ENCODE data around the gene PYROXD2. TPM values are rescaled to one million over a fixed set of nuclear protein-coding genes. Genes with fewer than 3 reads are reported as not detected.

Gene PYROXD2
- total RNA-seq, 2 experiments from 2014 or later: 8.5 to 9.8 TPM

- CTCF ChIA-PET: no interaction called here
- Histone ChIP-seq H3K36me3 (ENCODE audit: insufficient read depth, low read length) (no peaks in the 10 kb centered on the region), H3K27ac (ENCODE audit: low read depth in 1 of 2, low read length in 2 of 2) (no peak overlapping the region), H3K27me3 (ENCODE audit: control insufficient read depth in 1 of 2, insufficient read depth in 2 of 2, low read length in 2 of 2) (no peaks in the 10 kb centered on the region), H3K4me1 (ENCODE audit: insufficient read depth, low read length) (peaks cover 17% of the 10 kb centered on the region), H3K4me3 (ENCODE audit: low read length) (no peak overlapping the region), H3K9me3 (ENCODE audit: control insufficient read depth in 1 of 2, insufficient read depth in 1 of 2, low read length in 2 of 2) (no peaks in the 10 kb centered on the region)
- intact Hi-C loops (cut with DNase I, micrococcal nuclease): no loop called here
- POLR2A ChIA-PET: no interaction called here
- ATAC-seq (ENCODE audit: poor library complexity) (no peak), DNase-seq (no peak)
- peaks cover 26% of the 10 kb centered on the region for H3K4me1 Mint-ChIP-seq (ENCODE audit: low read depth)
- no peaks in the 10 kb centered on the region for H3K9me3 Mint-ChIP-seq
- peaks cover 9% of the 10 kb centered on the region for H3K36me3 Mint-ChIP-seq (ENCODE audit: low read depth)
- no peak for TF ChIP-seq CTCF (IDR thresholded peaks at IDR 0.05)
- no peak overlapping the region for H3K4me3 Mint-ChIP-seq
- H3K27me3 Mint-ChIP-seq: no peaks in the 10 kb centered on the region
- H3K27ac Mint-ChIP-seq: no peak overlapping the region
These were observed 3.8 kb downstream of the PYROXD2 start for GRCh38 chr10:98411166-98411565.

- no peak overlapping the region for H3K4me3 ChIP-seq (ENCODE audit: low read length)
- H3K27me3 ChIP-seq (ENCODE audit: control insufficient read depth in 1 of 2, insufficient read depth in 2 of 2, low read length in 2 of 2): no peaks in the 10 kb centered on the region
- no peaks in the 10 kb centered on the region for H3K9me3 ChIP-seq (ENCODE audit: control insufficient read depth in 1 of 2, insufficient read depth in 1 of 2, low read length in 2 of 2)
- peaks cover 17% of the 10 kb centered on the region for H3K4me1 ChIP-seq (ENCODE audit: insufficient read depth, low read length)
- H3K27ac ChIP-seq (ENCODE audit: low read depth in 1 of 2, low read length in 2 of 2): no peak overlapping the region
- Mint-ChIP-seq H3K36me3 (ENCODE audit: low read depth) (peaks cover 7% of the 10 kb centered on the region), H3K27me3 (no peaks in the 10 kb centered on the region), H3K4me3 (no peak overlapping the region), H3K27ac (no peak overlapping the region), H3K4me1 (ENCODE audit: low read depth) (peaks cover 26% of the 10 kb centered on the region), H3K9me3 (no peaks in the 10 kb centered on the region)
- H3K36me3 ChIP-seq (ENCODE audit: insufficient read depth, low read length): no peaks in the 10 kb centered on the region
- DNase-seq: no peak
- POLR2A ChIA-PET: no interaction called here
- CTCF ChIA-PET: no interaction called here
- intact Hi-C loops (cut with DNase I, micrococcal nuclease): no loop called here
- TF ChIP-seq CTCF (IDR thresholded peaks at IDR 0.05): no peak
- ATAC-seq (ENCODE audit: poor library complexity): no peak
These were observed 4.2 kb downstream of the PYROXD2 start for GRCh38 chr10:98410759-98411158.

- TF ChIP-seq CTCF (IDR thresholded peaks at IDR 0.05): no peak
- H3K27ac Mint-ChIP-seq: no peak overlapping the region
These were observed 4.7 kb downstream of the PYROXD2 start for GRCh38 chr10:98410135-98410743.

More at GRCh38 chr10:98410135-98410743, 4.7 kb downstream of the PYROXD2 start:
- ChIA-PET POLR2A (no interaction called here), CTCF (no interaction called here)
- Mint-ChIP-seq H3K36me3 (ENCODE audit: low read depth) (peaks cover 7% of the 10 kb centered on the region), H3K9me3 (no peaks in the 10 kb centered on the region), H3K4me3 (no peak overlapping the region), H3K4me1 (ENCODE audit: low read depth) (peaks cover 24% of the 10 kb centered on the region), H3K27me3 (no peaks in the 10 kb centered on the region)
- no peak overlapping the region for H3K4me3 ChIP-seq (ENCODE audit: low read length)
- no peaks in the 10 kb centered on the region for H3K27me3 ChIP-seq (ENCODE audit: control insufficient read depth in 1 of 2, insufficient read depth in 2 of 2, low read length in 2 of 2)
- no peaks in the 10 kb centered on the region for H3K9me3 ChIP-seq (ENCODE audit: control insufficient read depth in 1 of 2, insufficient read depth in 1 of 2, low read length in 2 of 2)
- peaks cover 13% of the 10 kb centered on the region for H3K4me1 ChIP-seq (ENCODE audit: insufficient read depth, low read length)
- intact Hi-C loops (cut with DNase I, micrococcal nuclease): no loop called here
- no peak for ATAC-seq (ENCODE audit: poor library complexity)
- H3K36me3 ChIP-seq (ENCODE audit: insufficient read depth, low read length): no peaks in the 10 kb centered on the region
- no peak overlapping the region for H3K27ac ChIP-seq (ENCODE audit: low read depth in 1 of 2, low read length in 2 of 2)
- no peak for DNase-seq
